OCI-M2 (cell line): ENCODE measurements around the gene CTNNA2.

Experiments
- DNase-seq: peaks from one replicate; lab custom pipeline; 2025; ENCODE audit not compliant: unreplicated experiment; lab: John Stamatoyannopoulos, UW

CTNNA2 gene

DNA sequence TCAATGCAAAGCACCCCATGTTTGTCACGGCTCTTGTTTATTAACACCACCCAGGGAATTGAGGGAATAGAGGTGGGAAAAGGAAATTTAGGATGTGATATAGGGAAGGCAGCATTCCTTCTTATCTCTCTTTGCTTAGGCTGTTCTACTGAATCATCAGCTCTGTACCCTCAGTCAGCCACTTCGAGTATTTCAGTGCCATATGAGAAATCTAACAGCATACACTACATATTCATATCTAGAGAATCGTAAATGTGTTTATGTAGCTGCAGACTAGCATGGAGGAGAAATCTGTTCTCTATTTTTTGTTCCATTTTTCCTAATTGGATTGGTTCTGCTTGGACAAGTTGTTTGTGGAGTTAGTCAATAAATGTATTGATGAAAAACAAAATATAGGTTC lies 187.8 kb downstream of the CTNNA2 start:
- DNase-seq: no peak

DNA sequence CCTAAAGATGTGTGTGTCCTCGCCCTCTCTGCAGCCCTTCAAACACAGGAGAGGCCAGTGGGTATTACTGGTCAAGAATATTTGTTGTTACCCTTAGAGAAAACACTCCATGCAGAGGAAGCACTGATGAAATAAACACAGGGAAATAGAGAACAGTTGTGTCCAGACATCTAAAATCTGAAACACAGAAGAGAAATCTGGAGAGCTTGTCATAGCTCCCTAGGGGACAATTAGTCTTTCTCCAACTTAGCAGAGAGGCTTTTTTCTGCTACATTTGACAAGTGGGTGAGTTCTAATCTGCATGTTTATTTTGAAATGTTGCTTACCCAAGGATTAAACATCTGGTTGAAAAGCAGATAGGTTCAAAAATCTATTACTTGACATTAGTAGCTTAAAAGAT lies 190.1 kb downstream of the CTNNA2 start:
- DNase-seq: no peak

DNA sequence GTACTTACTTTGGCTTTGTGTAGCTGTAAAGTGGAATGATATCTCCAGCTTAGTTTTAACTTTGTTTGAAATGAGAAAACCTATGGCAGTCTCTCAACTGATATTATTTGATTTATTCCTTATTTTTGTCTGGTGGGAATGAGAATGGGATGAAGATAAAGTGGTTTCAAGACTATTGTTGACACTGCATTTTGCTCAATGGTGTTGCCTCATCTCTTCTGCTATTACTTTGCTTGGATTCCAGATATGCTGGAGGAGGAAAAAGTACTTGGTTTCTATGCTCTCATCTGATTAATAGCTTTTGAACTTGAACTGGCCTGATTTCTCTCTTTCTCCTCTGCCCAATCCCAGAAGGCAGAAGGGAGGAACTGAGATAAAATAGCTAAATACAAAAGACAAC lies 198.2 kb downstream of the CTNNA2 start:
- DNase-seq: no peak

DNA sequence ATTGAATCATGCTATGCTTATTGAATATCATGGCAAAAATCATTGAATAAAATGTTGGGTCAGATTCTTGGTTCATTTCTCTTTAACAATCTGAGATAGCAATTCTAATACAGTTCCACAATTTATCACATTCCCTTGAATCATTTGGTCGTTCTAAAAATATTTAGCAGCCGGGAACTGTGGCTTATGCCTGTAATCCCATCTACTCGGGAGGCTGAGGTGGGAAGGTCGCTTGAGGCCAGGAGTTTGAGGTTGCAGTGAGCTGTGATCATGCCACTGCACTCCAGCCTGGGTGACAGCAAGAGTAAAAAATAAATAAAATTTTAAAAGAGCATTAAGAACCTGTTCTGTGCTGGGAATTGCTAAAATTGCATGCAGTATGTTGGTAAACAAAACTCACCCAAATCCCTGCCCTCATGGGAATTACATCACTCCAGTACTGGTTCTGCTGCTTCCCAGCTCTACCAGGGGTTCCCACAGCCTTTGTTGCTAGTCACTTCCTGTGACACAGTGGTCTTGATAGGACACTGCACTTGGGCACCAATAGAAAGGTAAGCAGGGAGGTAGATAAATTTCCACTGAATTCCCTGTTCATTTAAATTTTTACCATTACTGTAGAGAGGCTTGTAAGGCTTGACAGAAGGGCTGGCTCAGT lies 200.4 kb downstream of the CTNNA2 start:
- DNase-seq: no peak

DNA sequence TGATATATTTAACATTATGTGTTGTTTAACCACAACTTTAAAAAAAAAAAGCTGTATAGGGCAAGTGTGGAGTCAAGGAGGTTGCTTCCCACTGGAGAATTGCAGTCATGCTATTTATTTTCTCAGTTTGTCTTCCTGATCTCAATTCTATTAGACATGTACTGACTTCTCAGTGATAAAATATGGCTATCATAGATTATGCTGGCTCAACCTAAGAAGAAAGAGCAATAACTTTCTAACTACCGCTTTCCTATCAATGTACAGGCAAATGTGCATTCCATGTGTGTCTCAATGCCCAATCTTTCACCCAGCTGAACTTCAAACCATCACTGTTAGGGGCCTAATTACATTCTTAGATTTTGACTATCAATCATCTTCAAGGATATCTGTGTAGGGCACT lies 201.4 kb downstream of the CTNNA2 start:
- peak; percentile 0 for DNase-seq

DNA sequence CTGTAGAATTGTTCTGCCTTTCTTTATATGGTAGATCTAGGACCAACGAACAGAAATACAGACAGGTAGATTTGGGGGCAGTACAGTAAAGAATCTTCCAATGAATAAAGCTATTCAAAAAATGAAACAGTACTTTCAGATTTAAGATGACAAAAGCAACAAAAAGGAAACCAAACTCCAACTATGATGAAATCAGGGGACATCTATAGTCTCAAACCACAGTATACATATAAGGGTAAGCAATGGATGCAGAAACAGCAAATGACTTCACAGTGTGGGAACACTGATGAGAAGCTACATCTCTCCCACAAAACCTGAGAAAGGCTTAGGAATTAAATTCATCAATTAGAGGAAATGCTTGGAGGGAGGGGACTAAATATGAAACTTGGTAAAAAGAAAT lies 202.5 kb downstream of the CTNNA2 start:
- no peak for DNase-seq

DNA sequence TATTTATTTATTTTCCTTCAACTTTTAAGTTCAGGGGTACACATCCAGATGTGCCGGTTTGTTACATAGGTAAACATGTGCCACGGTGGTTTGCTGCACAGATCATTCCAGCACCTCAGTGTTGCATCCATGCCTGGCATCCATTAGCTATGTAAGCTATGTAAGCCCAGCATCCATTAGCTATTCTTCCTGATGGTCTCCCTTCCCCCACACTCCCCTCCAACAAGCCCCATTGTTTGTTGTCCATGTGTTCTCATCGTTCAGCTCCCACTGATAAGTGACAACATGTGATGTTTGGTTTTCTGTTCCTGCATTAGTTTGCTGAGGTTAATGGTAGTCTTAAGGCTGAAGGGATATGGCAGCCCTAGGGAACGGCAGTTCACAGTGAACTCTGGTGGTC lies 203.4 kb downstream of the CTNNA2 start:
- DNase-seq: no peak

DNA sequence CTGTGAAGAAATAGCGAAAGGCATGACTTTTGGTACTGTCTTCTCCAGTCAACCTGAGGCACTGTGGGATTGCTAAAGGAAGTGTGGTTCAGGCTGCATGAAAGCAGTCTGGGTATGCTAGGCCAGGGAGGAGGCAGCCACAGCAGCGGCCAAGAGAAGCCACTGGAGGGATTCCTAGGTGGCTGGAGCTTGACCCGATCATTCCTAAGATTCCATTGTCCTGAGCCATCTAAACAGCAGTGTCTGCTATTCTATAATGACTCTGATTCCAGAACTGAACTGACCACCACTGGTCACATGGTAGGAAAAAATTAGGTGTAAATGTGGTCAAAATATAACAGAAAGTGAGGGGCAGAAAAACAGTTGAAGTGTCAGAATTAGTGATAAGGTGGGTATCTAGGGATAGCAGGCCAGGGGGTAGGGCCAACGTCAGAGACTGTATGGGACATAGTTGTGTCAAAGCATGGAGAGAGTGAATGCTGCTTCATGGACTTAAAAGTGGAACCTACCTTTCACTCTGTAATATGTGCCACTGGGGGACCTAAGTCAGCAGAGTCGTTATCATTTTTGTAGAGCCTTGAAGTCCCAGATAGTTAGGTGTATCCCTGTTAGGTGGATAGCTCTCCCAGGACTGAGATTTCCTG lies 204.6 kb downstream of the CTNNA2 start:
- DNase-seq: peak; percentile 3

DNA sequence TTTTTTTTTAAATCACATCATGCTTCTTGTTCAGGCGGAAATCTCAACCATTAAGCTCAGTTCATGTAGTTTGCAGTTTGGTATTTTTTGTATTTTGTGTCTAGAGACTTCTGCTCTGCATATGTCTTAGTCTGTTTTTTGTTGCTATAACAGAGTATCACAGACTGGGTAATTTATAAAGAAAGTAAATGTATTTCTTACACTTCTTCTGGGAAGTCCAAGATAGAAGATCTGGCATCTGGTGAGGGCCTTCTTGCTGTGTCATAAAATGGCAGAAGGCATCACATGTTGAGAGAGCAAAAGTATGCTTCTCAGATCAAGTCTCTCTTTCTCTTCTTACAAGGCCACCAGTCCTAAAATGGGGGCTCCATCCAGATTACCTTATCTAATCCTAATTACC lies 208.2 kb downstream of the CTNNA2 start:
- no peak for DNase-seq

DNA sequence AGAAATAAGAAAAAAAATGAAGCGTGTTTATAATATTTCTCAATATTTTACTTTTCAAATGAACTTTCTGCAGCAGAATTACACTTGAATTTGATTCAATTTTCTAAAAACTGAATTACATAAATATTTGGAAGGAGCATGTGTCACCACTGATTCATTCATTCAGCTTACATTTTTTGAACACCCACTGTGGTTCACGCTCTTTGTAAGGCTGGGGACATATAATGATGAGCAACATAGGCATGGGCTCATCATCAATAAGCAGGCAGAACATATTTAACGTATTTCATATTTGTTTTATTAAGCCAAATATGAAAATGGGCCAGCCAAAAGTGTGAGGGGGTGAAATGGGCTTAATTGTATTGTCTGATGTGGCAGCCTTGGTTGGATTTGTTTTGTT lies 209.1 kb downstream of the CTNNA2 start:
- DNase-seq: no peak

DNA sequence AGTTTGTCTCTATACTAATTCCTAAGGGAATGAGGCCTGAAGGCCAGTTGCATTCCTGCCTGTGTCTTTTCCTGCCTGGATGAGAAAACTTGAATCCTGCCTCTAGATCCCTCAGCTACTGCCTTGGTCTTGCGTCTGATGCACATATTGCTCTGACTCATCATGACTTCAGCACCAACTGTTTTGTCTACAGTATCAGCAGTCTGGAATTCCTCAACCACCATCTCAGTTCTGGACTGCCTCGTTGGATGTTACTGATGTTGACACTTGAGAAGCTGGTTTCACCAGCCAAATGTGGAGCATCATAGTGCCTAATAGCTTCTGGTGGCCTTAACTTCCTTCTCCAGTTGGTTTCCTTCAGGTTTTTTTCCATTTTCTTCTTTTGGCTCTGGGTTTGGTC lies 211.0 kb downstream of the CTNNA2 start:
- DNase-seq: no peak

DNA sequence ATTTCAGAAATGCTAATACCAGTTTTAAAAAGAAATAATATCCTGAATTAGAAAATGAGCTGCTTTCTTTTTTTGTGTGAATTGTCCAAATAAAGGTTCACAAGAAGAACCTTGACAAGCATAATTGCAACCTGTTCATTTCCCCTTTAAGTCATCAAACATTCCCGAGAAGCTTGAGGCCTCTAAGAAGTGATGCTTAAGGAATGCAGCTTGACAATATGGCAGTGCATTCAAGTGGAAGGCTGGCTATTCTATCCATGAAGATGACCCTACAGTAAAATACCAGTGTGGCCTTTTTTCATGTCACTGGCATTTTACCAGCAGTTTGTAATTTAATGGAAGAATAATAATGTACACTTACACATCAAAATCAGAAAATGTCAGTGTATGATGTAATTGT lies 216.7 kb downstream of the CTNNA2 start:
- DNase-seq: no peak

DNA sequence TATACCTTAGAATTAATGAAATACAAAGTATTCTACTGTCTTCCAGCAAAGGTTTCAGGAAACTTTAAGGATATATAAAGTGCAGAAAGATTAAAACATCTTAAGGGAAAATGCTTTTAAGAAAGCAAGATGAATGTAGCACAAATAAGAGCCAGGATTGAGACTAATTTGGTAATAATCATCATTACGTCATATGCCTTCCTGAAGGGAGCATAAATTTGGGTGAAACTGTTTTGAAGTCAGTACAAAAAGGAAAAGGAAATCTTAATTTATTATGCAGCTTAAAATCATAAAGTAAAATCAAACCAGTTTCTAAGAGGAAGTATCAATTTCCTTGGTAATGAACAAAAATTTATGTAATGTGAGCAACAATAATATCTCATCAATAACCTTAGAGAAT lies 221.7 kb downstream of the CTNNA2 start:
- no peak for DNase-seq

DNA sequence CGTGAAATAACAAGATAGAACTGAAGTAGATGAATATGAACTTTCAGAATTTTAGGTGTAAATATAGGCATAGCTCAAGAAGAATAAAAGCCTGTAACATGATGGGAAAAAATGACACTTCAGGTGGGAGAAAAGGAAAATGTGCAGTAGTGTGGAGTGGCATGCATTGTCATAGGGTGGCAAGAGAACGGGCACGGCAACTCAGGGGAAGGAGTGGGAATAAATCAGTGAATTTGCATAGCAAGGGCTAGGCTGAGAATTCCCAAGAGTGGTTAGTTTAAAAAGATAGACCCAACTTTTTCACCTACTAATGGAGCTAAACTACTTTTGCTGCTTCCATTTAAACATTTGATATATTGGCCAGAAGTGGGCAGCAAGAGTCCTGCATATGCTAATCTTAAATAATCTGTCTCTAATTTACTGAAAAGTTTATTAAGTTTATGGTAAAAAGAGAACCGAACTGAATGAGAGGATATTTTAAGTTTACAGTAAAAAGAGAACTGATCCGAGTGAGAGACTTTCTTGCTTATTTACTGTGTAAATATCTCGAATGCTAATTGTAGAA lies 228.1 kb downstream of the CTNNA2 start:
- DNase-seq: no peak

DNA sequence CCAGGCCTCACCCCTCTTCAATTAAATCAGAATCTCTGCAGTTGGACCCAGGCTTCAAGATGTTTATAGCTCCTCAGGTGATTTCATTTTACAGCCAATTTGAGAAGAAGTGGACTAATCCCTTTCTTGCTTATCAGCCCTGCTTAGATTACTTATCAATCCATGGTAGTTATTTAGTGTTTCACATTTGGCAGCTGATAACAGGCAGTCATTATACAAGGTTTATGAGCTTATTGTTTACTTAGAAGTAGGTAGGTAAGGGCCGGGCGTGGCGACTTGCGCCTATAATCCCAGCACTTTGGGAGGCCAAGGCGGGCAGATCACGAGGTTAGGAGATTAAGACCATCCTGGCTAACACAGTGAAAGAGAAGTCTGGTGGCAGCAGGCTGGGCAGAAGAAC lies 237.5 kb downstream of the CTNNA2 start:
- no peak for DNase-seq

DNA sequence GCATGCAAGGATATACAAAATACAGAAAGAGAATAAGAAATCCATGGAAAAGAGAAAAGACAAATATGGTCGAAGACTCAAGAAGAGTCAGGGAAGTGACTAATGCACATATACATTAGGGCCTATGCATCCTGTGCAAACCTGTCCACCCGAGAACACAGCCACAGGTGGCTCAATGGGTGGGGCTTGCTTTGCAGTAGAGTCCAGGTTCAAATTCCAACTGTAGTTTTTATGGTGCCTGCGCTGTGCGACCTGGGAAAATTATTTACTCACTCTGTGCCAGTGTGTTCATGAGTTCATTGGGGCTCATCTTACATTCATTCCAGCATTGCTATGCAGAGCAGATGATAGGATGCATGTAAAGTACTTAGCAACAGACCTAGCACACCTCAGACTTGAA lies 244.7 kb downstream of the CTNNA2 start:
- no peak for DNase-seq

DNA sequence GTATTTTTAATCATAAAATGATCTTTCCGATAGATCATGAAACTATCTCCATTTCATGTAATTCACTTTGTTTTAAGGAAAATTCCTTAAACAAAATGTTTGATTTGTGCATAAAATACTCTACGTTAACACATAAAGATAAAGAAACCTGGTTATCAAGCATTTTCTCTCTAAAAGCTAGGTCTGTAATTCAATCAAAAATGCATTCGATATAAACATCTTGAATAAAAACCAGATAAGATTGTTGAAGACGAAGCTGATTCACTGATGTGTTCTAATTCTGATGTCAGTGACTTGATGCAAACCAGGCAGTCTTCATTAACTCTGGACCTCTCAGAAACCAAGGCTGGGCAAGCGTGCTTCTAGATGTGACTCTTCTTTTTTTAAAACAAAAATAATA lies 245.2 kb downstream of the CTNNA2 start:
- DNase-seq: no peak

DNA sequence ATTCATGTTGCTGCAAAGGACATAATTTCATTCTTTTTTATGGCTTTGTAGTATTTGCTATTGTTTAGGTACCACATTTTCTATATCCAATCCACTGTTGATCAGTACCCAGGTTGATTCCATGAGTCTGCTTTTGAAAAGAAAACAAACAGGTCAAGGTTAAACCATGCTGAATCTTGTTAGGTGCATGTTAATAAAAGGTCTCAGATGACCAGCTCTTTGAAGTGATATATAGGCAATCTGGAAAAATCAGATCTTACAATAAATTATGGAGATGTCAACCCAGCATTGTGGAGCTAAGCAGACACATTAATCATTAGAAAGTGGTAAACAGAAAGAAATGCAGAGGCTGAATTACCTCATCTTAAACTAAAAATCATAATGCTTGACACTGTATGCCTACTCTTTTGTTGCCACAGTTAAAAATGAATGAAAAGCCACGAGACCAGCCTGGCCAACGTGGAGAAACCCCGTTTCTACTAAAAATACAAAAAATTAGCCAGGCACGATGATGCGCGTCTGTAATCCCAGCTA lies 246.0 kb downstream of the CTNNA2 start:
- DNase-seq: no peak

DNA sequence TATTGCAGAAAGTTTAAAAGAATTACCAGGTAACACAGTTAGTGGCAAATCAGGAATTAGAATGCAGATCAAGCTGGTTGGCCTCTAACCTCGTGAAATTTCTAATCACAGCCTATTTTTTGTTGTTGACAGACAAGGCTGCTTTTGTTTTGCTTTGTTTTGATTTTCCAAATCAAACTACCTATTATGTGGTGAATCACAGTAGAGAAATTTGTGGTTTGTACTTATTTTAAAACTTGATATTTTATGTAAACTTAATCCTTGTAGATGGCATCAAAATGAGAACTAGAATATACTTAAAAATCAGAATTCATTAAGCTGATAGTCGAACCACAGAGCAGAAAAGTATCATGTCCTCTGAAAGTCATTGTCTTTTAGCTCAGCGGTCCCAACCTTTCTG lies 258.1 kb downstream of the CTNNA2 start:
- DNase-seq: no peak

DNA sequence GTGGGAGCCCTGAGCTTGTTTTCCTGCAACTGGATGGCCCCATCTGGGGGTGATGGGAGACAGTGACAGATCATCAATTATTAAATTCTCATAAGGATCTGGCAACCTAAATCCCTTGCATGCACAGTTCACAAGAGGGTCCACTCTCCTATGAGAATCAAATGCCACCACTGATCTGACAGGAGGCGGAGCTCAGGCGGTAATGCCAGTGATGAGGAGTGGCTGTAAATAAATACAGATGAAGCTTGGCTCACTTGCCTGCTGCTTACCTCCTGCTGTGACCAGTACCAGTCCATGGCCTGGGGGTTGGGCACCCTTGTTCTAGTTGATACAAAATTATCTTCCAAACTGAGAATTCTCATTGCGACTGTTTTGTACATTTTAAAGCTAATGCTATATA lies 258.6 kb downstream of the CTNNA2 start:
- no peak for DNase-seq

DNA sequence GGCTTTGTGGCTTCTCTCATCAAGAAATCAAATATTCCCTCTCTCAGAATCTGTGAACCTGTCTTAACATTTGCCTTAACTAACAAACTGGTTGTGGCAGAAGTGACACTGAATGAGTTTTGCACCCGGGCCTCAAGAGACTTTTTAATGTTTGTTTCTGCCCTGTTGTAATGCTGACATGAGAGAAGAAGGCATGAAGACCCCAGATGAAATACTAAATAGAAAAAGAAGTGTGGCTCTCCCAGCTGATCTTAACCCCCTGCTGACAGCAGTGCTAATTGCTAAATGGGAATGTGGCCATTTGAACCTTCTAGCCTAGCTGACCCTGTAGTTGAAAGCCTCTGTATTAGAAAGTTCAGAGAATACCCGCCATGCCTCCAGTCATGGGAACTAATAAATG lies 261.2 kb downstream of the CTNNA2 start:
- DNase-seq: no peak

DNA sequence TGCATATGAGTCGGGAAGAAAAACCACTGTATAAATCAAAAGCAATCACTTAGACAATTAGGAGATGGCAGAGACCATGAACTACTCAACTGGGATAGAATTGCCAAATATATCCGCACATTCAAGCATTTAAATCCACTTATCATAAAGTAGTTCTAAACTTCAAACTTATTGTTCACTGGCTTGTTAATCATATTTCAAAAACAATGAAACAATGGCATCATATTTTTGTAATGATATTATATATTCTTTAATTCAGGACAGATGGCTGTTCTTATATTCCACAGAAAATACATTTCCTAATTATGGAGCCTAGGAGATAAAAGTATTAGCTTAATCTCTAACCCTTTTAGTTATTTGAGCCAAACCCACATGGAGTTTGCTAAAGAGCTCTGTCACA lies 263.6 kb downstream of the CTNNA2 start:
- DNase-seq: no peak

DNA sequence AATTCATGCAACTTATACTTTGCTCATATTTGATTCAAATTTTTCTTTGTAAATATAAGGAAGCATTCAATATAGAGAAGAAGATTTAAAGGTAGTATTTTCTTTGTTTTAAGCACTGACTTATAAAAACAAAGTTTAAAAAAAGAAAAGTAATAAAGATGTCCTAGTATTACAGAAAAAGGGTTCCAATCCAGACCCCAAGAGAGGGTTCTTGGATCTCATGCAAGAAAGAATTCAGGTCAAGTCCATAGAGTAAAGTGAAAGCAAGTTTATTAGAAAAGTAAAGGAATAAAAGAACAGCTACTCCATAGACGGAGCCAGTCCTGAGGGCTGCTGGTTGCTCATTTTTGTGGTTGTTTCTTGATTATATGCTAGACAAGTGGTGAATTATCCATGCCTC lies 267.9 kb downstream of the CTNNA2 start:
- no peak for DNase-seq
